LNCaP clone FGC (cell line): ENCODE data around the gene PPP2R3A.
"Not testable (repeated sequence)": the region's sequence is repeated elsewhere in the genome, so short reads cannot be mapped to it uniquely, and the experiment has no call there.

Experiments used
- DNase-seq: peaks from one replicate; pipeline ENCODE4 v3.0.0-alpha.2; 2011; ENCODE audit warnings: low read depth
- H3K4me3 ChIP-seq: 2 replicates; pipeline ENCODE4 v1.5.1; 2011; ENCODE audit warnings: mild to moderate bottlenecking, low read depth, low read length, control low read depth
- CTCF ChIP-seq: IDR thresholded peaks from 2 replicates; pipeline ENCODE4 v1.5.1; 2012; ENCODE audit warnings: mild to moderate bottlenecking; ENCODE audit not compliant: control insufficient read depth, insufficient read depth; ENCODE audit errors: extremely low read depth

Gene PPP2R3A

DNA sequence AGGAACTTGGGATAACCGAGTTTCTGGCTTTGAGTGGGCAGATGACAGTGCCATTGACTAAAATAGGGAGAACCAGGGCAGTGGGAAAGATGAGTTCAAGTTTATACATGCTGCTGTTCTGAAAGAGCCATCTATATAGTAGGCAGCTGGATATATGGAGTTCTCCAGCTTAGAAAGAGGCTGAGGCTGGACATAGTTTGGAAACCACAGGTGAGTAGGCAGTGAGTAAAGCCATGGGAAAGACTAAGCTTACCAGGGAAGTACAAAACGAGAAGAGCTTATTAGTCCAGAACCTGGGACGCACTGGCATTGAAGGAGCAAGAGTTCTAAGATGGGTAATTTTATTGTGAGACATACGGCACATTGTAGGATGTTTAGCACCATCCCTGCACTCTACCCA is 176.4 kb downstream of the PPP2R3A start:
- no peak for DNase-seq
- no peak overlapping the region for H3K4me3 ChIP-seq
- no peak for TF ChIP-seq CTCF

DNA sequence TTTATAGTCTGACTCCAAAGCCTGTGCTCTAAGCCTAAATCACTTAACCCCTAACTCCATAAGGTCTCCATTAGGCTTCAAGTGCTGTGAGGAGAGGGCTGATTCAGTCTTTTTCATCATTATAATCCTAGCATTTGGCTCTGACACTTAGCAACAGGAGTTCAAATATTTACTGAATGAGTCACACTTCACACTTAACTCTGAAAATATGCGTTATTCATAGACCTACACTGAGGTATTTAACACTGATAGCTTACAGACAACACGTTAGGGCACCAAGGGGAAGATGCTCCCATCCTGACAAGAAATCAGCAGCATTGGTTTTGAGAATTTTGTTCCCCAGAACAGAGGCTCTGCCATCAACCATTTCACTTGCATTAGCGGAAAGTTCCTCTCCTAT is 177.1 kb downstream of the PPP2R3A start:
- H3K4me3 ChIP-seq: no peak overlapping the region
- TF ChIP-seq CTCF: no peak
- no peak for DNase-seq

- not testable (repeated sequence) for DNase-seq, H3K4me3 ChIP-seq
Measured at GRCh38 chr3:136144397-136144796, 178.9 kb downstream of the PPP2R3A start.

DNA sequence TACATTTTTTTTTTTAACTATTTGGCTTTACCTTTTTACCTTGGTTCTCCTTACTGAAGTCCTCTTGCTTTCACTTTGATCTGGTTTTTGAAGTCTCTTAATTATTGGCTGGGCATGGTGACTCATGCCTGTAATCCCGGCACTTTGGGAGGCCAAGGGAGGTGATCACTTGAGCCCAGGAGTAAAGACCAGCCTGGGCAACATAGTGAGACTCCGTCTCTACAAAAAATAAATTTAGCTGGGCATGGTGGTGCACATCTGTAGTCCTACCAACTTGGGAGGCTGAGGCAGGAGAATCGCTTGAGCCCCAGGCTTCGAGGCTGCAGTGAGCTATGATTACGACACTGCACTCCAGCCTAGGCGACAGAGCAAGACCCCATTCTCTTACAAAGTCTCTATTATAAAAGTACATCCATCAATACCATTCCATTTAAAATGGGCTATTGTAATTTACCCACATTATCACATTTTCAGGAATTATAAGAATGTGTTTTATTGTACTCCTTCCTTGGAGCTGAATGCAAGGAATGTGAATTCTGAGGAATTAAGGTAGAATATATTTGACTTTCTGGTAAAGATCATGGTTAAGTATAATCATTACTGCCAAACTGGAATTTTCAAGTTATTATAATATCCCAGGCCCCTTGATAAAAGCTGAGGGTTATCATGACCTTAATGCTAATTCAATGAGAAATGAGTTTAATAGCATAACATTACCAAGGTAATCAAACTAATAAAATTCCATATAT is 181.6 kb downstream of the PPP2R3A start:
- no peak for TF ChIP-seq CTCF
- no peak overlapping the region for H3K4me3 ChIP-seq
- DNase-seq: no peak

DNA sequence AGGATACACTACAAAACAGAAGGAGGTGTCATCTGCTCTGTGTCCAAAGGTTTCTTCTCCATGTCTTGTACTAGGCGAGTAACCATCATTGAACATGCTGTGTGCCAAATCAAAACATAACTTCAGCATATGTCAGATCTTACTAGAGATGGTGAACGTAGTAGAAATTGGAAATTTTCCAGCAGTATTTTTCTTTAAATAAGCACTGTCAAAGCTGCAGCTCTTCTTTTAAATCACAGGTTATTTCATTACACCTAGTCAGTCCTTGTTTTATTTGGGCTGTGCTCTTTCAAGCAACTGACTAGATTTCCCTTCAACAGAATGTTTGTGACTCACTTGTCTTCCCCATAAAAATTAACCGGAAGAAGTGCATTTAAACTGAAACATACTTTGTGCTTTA is 184.1 kb downstream of the PPP2R3A start:
- no peak overlapping the region for H3K4me3 ChIP-seq
- TF ChIP-seq CTCF: no peak
- no peak for DNase-seq

DNA sequence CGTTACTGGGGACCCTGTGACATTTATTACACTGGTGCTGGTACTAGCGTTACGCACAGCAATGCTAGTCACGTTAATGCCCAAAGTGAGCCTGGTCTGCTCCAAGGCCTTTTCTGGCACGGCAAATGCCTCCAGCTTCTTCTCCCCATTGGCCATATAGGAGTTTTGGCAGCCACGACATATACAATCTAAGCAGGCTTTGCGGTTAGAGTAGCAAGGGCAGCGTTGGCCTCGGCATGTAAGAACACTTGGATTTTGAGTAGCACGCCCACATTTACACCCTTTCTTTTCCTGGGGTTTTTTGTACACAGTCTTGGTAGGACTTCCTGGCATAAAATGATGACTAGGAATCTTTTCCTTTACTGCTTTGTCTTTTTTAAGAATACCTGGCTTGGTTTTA is 185.7 kb downstream of the PPP2R3A start:
- no peak for DNase-seq
- no peak for TF ChIP-seq CTCF
- no peak overlapping the region for H3K4me3 ChIP-seq

DNA sequence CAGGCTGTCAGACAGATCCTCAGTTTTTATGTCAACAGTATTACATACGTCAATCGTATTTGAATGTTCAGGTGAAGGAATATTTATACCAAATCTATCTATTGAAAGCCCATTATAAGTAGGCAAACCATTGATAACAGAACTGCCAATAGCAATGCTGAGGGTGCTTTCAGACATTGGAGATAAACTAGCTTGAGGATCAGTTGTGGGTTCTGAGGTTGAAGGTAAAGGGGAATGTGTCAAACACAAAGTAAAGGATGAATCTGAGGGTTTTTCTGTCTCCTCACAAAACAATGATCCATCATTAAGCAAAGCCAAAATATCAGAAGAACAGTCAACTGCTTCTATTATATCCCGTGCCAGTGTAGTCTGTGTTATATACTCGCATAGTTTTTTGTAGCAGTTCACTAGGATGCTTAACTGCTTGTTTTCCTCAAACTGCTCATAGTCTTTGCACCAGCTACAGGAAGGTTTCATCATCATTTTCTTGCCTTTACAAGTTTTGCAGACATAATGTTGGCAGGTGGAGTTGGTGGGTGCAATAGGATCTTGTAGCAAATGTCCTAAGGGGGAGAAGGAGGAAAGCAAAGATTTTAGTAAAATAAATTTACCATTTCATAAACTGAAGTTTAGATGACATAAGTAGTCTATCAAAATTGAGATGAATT is 186.8 kb downstream of the PPP2R3A start:
- TF ChIP-seq CTCF: no peak
- H3K4me3 ChIP-seq: no peak overlapping the region
- DNase-seq: no peak
